ENCODE data around the gene MICAL1. TPM values are rescaled to one million over a fixed set of nuclear protein-coding genes. Genes with fewer than 3 reads are reported as not detected.

Gene MICAL1
- total and polyA plus RNA-seq, 10 of the 15 experiments (the other 5 are each of a cell fraction or from before 2014, with no cell fraction given): 0.32 to 71.6 (median 45.3) TPM

DNA sequence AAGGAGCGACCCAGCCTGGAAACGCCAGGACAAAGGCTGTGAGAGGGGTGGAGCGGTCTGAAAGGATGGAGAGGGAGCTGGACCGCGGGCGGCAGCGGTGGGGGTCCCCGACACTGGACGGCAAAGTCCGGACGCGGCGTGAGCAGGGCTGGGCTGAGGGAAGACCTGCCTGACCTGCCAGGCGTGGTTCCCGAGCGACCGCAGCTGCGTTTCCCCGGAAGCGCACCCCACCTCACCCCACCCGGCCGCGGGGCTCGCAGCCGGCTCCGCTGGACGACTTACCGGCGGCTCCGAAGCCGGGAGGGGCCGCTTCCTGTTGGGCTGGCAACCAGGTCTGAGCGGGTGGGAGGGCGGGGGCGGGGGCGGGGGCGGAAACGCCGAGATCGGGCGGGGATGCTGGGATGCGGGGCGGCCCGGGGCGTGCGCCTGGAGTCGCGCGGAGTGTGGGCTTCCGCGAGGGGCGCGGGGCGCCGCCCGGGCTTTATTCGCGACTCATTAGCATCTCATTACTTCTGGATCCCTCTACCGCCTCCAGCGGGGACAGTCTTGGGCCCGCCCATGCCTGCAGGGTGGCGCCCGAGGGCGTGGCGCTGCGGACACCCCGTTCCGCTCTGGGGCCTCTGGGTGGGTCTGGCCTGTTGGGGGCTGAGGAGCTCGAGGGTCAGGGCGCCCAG lies at the start of gene MICAL1 (continued):
- TF ChIP-seq, protein P1, sequence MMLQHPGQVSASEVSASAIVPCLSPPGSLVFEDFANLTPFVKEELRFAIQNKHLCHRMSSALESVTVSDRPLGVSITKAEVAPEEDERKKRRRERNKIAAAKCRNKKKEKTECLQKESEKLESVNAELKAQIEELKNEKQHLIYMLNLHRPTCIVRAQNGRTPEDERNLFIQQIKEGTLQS (IDR thresholded peaks at IDR 0.05; ENCODE audit: borderline replicate concordance, extremely low read depth, low read depth, low read length): no peak
- TF ChIP-seq YY1 (IDR thresholded peaks at IDR 0.05; ENCODE audit: low read depth, low read length): peak; percentile 41; the same call in 1 of the 2 replicates
- 0 out of 2 replicates have a peak, but pooled peaks have one; percentile 4 for TF ChIP-seq CREM (IDR thresholded peaks at IDR 0.05; ENCODE audit: low read depth)
- TF ChIP-seq, protein P2, sequence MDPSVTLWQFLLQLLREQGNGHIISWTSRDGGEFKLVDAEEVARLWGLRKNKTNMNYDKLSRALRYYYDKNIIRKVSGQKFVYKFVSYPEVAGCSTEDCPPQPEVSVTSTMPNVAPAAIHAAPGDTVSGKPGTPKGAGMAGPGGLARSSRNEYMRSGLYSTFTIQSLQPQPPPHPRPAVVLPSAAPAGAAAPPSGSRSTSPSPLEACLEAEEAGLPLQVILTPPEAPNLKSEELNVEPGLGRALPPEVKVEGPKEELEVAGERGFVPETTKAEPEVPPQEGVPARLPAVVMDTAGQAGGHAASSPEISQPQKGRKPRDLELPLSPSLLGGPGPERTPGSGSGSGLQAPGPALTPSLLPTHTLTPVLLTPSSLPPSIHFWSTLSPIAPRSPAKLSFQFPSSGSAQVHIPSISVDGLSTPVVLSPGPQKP (IDR thresholded peaks at IDR 0.05; ENCODE audit: low read depth, low read length): no peak
- no peak for TF ChIP-seq RELA (IDR thresholded peaks at IDR 0.05; ENCODE audit: borderline replicate concordance, partially characterized antibody)
- TF ChIP-seq ATF7 (IDR thresholded peaks at IDR 0.05; ENCODE audit: low read depth): no peak
- no peak for TF ChIP-seq RAD51 (IDR thresholded peaks at IDR 0.05)
- no peak for TF ChIP-seq STAT3 (IDR thresholded peaks at IDR 0.05; ENCODE audit: low read depth, low read length)
- TF ChIP-seq MEF2A (IDR thresholded peaks at IDR 0.05; ENCODE audit: insufficient read depth, low read depth, low read length): no peak
- TF ChIP-seq SMC3 (IDR thresholded peaks at IDR 0.05; ENCODE audit: borderline replicate concordance, low read length): no peak
- no peak for TF ChIP-seq HDAC6 (IDR thresholded peaks at IDR 0.05; ENCODE audit: unreplicated experiment)
- TF ChIP-seq ZZZ3 (IDR thresholded peaks at IDR 0.05; ENCODE audit: control insufficient read depth, insufficient read length, low read depth): no peak
- TF ChIP-seq, protein P3, sequence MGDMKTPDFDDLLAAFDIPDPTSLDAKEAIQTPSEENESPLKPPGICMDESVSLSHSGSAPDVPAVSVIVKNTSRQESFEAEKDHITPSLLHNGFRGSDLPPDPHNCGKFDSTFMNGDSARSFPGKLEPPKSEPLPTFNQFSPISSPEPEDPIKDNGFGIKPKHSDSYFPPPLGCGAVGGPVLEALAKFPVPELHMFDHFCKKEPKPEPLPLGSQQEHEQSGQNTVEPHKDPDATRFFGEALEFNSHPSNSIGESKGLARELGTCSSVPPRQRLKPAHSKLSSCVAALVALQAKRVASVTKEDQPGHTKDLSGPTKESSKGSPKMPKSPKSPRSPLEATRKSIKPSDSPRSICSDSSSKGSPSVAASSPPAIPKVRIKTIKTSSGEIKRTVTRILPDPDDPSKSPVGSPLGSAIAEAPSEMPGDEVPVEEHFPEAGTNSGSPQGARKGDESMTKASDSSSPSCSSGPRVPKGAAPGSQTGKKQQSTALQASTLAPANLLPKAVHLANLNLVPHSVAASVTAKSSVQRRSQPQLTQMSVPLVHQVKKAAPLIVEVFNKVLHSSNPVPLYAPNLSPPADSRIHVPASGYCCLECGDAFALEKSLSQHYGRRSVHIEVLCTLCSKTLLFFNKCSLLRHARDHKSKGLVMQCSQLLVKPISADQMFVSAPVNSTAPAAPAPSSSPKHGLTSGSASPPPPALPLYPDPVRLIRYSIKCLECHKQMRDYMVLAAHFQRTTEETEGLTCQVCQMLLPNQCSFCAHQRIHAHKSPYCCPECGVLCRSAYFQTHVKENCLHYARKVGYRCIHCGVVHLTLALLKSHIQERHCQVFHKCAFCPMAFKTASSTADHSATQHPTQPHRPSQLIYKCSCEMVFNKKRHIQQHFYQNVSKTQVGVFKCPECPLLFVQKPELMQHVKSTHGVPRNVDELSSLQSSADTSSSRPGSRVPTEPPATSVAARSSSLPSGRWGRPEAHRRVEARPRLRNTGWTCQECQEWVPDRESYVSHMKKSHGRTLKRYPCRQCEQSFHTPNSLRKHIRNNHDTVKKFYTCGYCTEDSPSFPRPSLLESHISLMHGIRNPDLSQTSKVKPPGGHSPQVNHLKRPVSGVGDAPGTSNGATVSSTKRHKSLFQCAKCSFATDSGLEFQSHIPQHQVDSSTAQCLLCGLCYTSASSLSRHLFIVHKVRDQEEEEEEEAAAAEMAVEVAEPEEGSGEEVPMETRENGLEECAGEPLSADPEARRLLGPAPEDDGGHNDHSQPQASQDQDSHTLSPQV (IDR thresholded peaks at IDR 0.05): no peak
- TF ChIP-seq JUNB (IDR thresholded peaks at IDR 0.05): no peak
- TF ChIP-seq IKZF1 (conservative IDR thresholded peaks at IDR 0.05): peak; percentile 63
- no peak for TF ChIP-seq SIX5 (IDR thresholded peaks at IDR 0.05; ENCODE audit: low read depth, low read length, severe bottlenecking)
- TF ChIP-seq NFIC (IDR thresholded peaks at IDR 0.05; ENCODE audit: low read depth, low read length): no peak
- no peak for TF ChIP-seq KAT2A (conservative IDR thresholded peaks at IDR 0.05; ENCODE audit: control insufficient read depth, low read depth, low read length)
- peak; percentile 44; the same call in 1 of the 2 replicates for TF ChIP-seq CREB1 (IDR thresholded peaks at IDR 0.05; ENCODE audit: low read depth)
- TF ChIP-seq BHLHE40 (IDR thresholded peaks at IDR 0.05; ENCODE audit: borderline replicate concordance in 1 of 2, low read depth in 2 of 2, low read length in 1 of 2): no peak; a peak in 1 of 4 replicates
- TF ChIP-seq NRF1 (conservative IDR thresholded peaks at IDR 0.05; ENCODE audit: low read depth, low read length): no peak
- TF ChIP-seq, protein P4, sequence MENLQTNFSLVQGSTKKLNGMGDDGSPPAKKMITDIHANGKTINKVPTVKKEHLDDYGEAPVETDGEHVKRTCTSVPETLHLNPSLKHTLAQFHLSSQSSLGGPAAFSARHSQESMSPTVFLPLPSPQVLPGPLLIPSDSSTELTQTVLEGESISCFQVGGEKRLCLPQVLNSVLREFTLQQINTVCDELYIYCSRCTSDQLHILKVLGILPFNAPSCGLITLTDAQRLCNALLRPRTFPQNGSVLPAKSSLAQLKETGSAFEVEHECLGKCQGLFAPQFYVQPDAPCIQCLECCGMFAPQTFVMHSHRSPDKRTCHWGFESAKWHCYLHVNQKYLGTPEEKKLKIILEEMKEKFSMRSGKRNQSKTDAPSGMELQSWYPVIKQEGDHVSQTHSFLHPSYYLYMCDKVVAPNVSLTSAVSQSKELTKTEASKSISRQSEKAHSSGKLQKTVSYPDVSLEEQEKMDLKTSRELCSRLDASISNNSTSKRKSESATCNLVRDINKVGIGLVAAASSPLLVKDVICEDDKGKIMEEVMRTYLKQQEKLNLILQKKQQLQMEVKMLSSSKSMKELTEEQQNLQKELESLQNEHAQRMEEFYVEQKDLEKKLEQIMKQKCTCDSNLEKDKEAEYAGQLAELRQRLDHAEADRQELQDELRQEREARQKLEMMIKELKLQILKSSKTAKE (IDR thresholded peaks at IDR 0.05; ENCODE audit: low read depth, poor library complexity, severe bottlenecking): no peak
- TF ChIP-seq PAX8 (IDR thresholded peaks at IDR 0.05): no peak
- TF ChIP-seq FOS (IDR thresholded peaks at IDR 0.05; ENCODE audit: borderline replicate concordance, extremely low read depth, insufficient read length): no peak

Measured in GM12878 (cell line).